Measurements from ENCODE around the gene MAB21L4.

The MAB21L4 gene

GRCh38 chr2:240922982-240923537 lies 27.1 kb upstream of the MAB21L4 start:
- DNase-seq, result no peak

- DNase-seq, result no peak
Measured at GRCh38 chr2:240922245-240922981, 26.5 kb upstream of the MAB21L4 start.

GRCh38 chr2:240921995-240922244 lies 26.0 kb upstream of the MAB21L4 start:
- no peak for DNase-seq

- no peak for DNase-seq
Measured at GRCh38 chr2:240921311-240921994, 25.5 kb upstream of the MAB21L4 start.

GRCh38 chr2:240920783-240921231 lies 24.9 kb upstream of the MAB21L4 start:
- no peak for DNase-seq

GRCh38 chr2:240919786-240920782 lies 24.1 kb upstream of the MAB21L4 start:
- no peak for DNase-seq

GRCh38 chr2:240919161-240919781 lies 23.3 kb upstream of the MAB21L4 start:
- DNase-seq, result no peak

- DNase-seq, result no peak
Measured at GRCh38 chr2:240918258-240919091, 22.5 kb upstream of the MAB21L4 start.

- no peak for DNase-seq
Measured at GRCh38 chr2:240917684-240918257, 21.8 kb upstream of the MAB21L4 start.

GRCh38 chr2:240917009-240917683 lies 21.2 kb upstream of the MAB21L4 start:
- DNase-seq, result no peak

GRCh38 chr2:240916571-240917008 lies 20.6 kb upstream of the MAB21L4 start:
- DNase-seq, result no peak

- DNase-seq, result no peak
Measured at GRCh38 chr2:240915526-240916341, 19.8 kb upstream of the MAB21L4 start.

- no peak for DNase-seq
Measured at GRCh38 chr2:240914645-240915525, 18.9 kb upstream of the MAB21L4 start.

GRCh38 chr2:240913810-240914644 lies 18.1 kb upstream of the MAB21L4 start:
- DNase-seq, result peak; percentile 31

- no peak for DNase-seq
Measured at GRCh38 chr2:240912878-240913809, 17.2 kb upstream of the MAB21L4 start.

- no peak for DNase-seq
Measured at GRCh38 chr2:240911641-240912265, 15.8 kb upstream of the MAB21L4 start.
